ENCODE data around the gene ZNF611. TPM values are rescaled to one million over a fixed set of nuclear protein-coding genes. Genes with fewer than 3 reads are reported as not detected.
"Not testable (repeated sequence)": the region's sequence is repeated elsewhere in the genome, so short reads cannot be mapped to it uniquely, and the experiment has no call there.

The ZNF611 gene
- total RNA-seq, 1 experiment from 2014 or later: 22.4 TPM

DNA sequence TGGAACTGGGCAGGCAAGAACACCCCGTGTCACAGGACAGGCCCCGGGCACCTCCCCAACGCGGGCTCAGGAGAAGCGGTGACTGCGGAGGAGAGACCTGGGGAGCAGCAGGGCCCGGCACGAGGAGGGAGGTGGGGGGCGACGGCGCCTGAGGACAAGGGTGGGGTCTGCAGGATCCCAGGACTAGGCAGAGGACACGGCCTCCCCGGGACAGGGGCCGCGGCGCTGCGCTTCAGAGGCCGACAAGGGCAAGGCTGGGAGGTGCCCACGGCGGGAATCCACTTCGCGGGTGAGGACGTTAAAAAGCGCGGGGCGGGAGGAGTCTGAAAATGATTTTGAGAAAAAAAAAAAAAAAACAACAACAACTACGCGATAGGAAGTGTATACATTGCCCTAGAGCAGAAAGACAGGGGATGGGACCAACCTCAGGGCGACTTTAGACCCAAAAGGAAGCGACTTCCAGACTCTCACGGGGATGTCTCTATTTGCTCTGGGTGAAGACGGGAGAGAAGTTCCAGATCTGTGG is 44.9 kb downstream of the ZNF611 start (continued):
- TF ChIP-seq ZNF512 (CRISPR knock-in tag; IDR thresholded peaks at IDR 0.05; ENCODE audit: borderline replicate concordance): no peak
- TF ChIP-seq ZSCAN18 (CRISPR knock-in tag; IDR thresholded peaks at IDR 0.05): no peak
- no peak for TF ChIP-seq TEAD4 (CRISPR knock-in tag; IDR thresholded peaks at IDR 0.05)
- 0 out of 2 replicates have a peak, but pooled peaks have one; percentile 29 for TF ChIP-seq MYBL2 (CRISPR knock-in tag; IDR thresholded peaks at IDR 0.05)
- TF ChIP-seq SMAD4 (CRISPR knock-in tag; IDR thresholded peaks at IDR 0.05): no peak
- 0 out of 2 replicates have a peak, but pooled peaks have one; percentile 8 for TF ChIP-seq ZBTB43 (CRISPR knock-in tag; IDR thresholded peaks at IDR 0.05)
- no peak for TF ChIP-seq ZNF263 (CRISPR knock-in tag; IDR thresholded peaks at IDR 0.05; ENCODE audit: low read depth)
- TF ChIP-seq, protein P1, sequence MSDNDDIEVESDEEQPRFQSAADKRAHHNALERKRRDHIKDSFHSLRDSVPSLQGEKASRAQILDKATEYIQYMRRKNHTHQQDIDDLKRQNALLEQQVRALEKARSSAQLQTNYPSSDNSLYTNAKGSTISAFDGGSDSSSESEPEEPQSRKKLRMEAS (CRISPR knock-in tag; IDR thresholded peaks at IDR 0.05): no peak
- TF ChIP-seq NR2C2 (CRISPR knock-in tag; IDR thresholded peaks at IDR 0.05): peak; percentile 24; the same call in 1 of the 2 replicates
- no peak for TF ChIP-seq CREM (CRISPR knock-in tag; IDR thresholded peaks at IDR 0.05)
- no peak for TF ChIP-seq ZNF121 (CRISPR knock-in tag; IDR thresholded peaks at IDR 0.05)

- H3K36me3 Mint-ChIP-seq; CTCF ChIA-PET; POLR2A ChIA-PET; H3K27ac Mint-ChIP-seq; H3K9me3 Mint-ChIP-seq; ATAC-seq; DNase-seq (ENCODE audit: low spot score): not testable (repeated sequence)
- TF ChIP-seq ZBTB43 (CRISPR knock-in tag; IDR thresholded peaks at IDR 0.05): 0 out of 2 replicates have a peak, but pooled peaks have one; percentile 33
- 0 out of 2 replicates have a peak, but pooled peaks have one; percentile 33 for TF ChIP-seq SP1 (CRISPR knock-in tag; conservative IDR thresholded peaks at IDR 0.05)
- peak overlapping the region; percentile 85 for H3K4me3 Mint-ChIP-seq
- H3K27me3 Mint-ChIP-seq (ENCODE audit: low read depth): peaks cover 29% of the 10 kb centered on the region
- peaks cover 19% of the 10 kb centered on the region for H3K4me1 Mint-ChIP-seq
Measured at GRCh38 chr19:52688925-52689796, 45.7 kb downstream of the ZNF611 start.

GRCh38 chr19:52688335-52688734 is 46.5 kb downstream of the ZNF611 start:
- TF ChIP-seq E2F5 (CRISPR knock-in tag; IDR thresholded peaks at IDR 0.05) (no peak), TEAD1 (CRISPR knock-in tag; IDR thresholded peaks at IDR 0.05) (no peak), USF2 (CRISPR knock-in tag; IDR thresholded peaks at IDR 0.05) (no peak)
- TF ChIP-seq, protein P2, sequence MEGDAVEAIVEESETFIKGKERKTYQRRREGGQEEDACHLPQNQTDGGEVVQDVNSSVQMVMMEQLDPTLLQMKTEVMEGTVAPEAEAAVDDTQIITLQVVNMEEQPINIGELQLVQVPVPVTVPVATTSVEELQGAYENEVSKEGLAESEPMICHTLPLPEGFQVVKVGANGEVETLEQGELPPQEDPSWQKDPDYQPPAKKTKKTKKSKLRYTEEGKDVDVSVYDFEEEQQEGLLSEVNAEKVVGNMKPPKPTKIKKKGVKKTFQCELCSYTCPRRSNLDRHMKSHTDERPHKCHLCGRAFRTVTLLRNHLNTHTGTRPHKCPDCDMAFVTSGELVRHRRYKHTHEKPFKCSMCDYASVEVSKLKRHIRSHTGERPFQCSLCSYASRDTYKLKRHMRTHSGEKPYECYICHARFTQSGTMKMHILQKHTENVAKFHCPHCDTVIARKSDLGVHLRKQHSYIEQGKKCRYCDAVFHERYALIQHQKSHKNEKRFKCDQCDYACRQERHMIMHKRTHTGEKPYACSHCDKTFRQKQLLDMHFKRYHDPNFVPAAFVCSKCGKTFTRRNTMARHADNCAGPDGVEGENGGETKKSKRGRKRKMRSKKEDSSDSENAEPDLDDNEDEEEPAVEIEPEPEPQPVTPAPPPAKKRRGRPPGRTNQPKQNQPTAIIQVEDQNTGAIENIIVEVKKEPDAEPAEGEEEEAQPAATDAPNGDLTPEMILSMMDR (IDR thresholded peaks at IDR 0.05): no peak
- TF ChIP-seq, protein P3, sequence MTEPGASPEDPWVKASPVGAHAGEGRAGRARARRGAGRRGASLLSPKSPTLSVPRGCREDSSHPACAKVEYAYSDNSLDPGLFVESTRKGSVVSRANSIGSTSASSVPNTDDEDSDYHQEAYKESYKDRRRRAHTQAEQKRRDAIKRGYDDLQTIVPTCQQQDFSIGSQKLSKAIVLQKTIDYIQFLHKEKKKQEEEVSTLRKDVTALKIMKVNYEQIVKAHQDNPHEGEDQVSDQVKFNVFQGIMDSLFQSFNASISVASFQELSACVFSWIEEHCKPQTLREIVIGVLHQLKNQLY (CRISPR knock-in tag; IDR thresholded peaks at IDR 0.05): no peak
- ChIA-PET POLR2A (no interaction called here), CTCF (no interaction called here)
- Mint-ChIP-seq H3K4me1 (peaks cover 19% of the 10 kb centered on the region), H3K27me3 (ENCODE audit: low read depth) (peaks cover 29% of the 10 kb centered on the region), H3K4me3 (no peak overlapping the region), H3K36me3 (no peaks in the 10 kb centered on the region), H3K27ac (no peak overlapping the region), H3K9me3 (no peaks in the 10 kb centered on the region)
- no peak for ATAC-seq
- no peak for DNase-seq (ENCODE audit: low spot score)

Measured in WTC11 (cell line).